K562 (cell line): ENCODE measurements around the gene TMEM135.

Experiments
- ATF7 ChIP-seq: fragments of 450-650 bp; IDR thresholded peaks from 2 replicates; pipeline ENCODE4 v1.7.1; 2014; ENCODE audit warnings: mild to moderate bottlenecking, moderate library complexity
- DNMT1 ChIP-seq: fragments of 450-650 bp; IDR thresholded peaks from 2 replicates; pipeline ENCODE4 v1.6.1; 2016; ENCODE audit warnings: antibody characterized with exemption, mild to moderate bottlenecking
- EZH2 ChIP-seq: IDR thresholded peaks from 2 replicates; pipeline ENCODE4 v1.6.1; 2012; ENCODE audit warnings: low read depth, mild to moderate bottlenecking, inconsistent platforms, low read length, borderline replicate concordance
- KDM1A ChIP-seq, 2 experiments: fragments of 450-650 bp; IDR thresholded peaks; 2 replicates each; pipeline ENCODE4 v1.6.1; 2016; ENCODE audit warnings: mild to moderate bottlenecking in 2 of 2
- ZFX ChIP-seq: sonication (generic); formaldehyde crosslinking; IDR thresholded peaks from 2 replicates; pipeline ENCODE4 v1.8.0; 2022; ENCODE audit warnings: mild to moderate bottlenecking, missing genetic modification reagents, moderate library complexity
- ZNF121 ChIP-seq: sonication (generic); formaldehyde crosslinking; conservative IDR thresholded peaks from 2 replicates; pipeline ENCODE4 v1.8.0; 2022; ENCODE audit warnings: missing genetic modification reagents
- ZNF561 ChIP-seq: fragments of 450-650 bp; formaldehyde crosslinking; conservative IDR thresholded peaks from 2 replicates; pipeline ENCODE4 v1.4.0; 2020; ENCODE audit warnings: mild to moderate bottlenecking, moderate library complexity
- TF ChIP-seq, protein P1 (sequence below): sonication (generic); formaldehyde crosslinking; IDR thresholded peaks from 2 replicates; pipeline ENCODE4 v1.8.1; 2023; ENCODE audit warnings: missing genetic modification reagents, mild to moderate bottlenecking, borderline replicate concordance

DNA sequence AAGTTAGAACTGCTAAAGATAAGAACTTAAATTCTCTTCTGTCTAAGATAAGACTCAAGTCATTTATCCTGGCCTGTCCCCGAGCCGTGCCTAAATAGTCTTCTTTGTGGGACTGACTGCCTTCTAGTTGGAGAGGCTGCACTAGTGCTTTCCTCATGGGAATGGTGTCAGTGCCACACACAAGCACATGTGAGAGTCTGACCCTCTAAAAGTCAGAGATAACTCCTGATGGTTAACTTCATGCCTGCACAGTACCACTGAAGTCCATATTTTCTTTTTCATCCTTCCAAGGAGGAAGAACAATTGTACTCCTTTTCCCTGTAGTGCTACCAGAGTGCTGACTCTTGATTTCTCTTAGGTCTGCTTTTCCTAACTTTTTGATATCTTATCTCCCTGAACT, 309.7 kb downstream of the TMEM135 start:
- no peak for TF ChIP-seq DNMT1
- no peak for TF ChIP-seq ZNF561 (CRISPR knock-in tag)
- no peak for TF ChIP-seq EZH2
- TF ChIP-seq KDM1A (IDR thresholded peaks at IDR 0.05) = no peak
- no peak for TF ChIP-seq ZNF121 (CRISPR knock-in tag)
- TF ChIP-seq, protein P1, sequence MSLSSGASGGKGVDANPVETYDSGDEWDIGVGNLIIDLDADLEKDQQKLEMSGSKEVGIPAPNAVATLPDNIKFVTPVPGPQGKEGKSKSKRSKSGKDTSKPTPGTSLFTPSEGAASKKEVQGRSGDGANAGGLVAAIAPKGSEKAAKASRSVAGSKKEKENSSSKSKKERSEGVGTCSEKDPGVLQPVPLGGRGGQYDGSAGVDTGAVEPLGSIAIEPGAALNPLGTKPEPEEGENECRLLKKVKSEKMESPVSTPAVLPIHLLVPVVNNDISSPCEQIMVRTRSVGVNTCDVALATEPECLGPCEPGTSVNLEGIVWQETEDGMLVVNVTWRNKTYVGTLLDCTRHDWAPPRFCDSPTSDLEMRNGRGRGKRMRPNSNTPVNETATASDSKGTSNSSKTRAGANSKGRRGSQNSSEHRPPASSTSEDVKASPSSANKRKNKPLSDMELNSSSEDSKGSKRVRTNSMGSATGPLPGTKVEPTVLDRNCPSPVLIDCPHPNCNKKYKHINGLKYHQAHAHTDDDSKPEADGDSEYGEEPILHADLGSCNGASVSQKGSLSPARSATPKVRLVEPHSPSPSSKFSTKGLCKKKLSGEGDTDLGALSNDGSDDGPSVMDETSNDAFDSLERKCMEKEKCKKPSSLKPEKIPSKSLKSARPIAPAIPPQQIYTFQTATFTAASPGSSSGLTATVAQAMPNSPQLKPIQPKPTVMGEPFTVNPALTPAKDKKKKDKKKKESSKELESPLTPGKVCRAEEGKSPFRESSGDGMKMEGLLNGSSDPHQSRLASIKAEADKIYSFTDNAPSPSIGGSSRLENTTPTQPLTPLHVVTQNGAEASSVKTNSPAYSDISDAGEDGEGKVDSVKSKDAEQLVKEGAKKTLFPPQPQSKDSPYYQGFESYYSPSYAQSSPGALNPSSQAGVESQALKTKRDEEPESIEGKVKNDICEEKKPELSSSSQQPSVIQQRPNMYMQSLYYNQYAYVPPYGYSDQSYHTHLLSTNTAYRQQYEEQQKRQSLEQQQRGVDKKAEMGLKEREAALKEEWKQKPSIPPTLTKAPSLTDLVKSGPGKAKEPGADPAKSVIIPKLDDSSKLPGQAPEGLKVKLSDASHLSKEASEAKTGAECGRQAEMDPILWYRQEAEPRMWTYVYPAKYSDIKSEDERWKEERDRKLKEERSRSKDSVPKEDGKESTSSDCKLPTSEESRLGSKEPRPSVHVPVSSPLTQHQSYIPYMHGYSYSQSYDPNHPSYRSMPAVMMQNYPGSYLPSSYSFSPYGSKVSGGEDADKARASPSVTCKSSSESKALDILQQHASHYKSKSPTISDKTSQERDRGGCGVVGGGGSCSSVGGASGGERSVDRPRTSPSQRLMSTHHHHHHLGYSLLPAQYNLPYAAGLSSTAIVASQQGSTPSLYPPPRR = no peak
- TF ChIP-seq ZFX (CRISPR knock-in tag) = no peak
- no peak for TF ChIP-seq ATF7
